ENCODE results near the gene SMYD3. TPM values are rescaled to one million over a fixed set of nuclear protein-coding genes. Genes with fewer than 3 reads are reported as not detected.

Gene SMYD3
- total and polyA plus RNA-seq, 2 of the 13 experiments (the other 11 are each of a cell fraction or from before 2014, with no cell fraction given), result 27.7 to 35.8 TPM

DNA sequence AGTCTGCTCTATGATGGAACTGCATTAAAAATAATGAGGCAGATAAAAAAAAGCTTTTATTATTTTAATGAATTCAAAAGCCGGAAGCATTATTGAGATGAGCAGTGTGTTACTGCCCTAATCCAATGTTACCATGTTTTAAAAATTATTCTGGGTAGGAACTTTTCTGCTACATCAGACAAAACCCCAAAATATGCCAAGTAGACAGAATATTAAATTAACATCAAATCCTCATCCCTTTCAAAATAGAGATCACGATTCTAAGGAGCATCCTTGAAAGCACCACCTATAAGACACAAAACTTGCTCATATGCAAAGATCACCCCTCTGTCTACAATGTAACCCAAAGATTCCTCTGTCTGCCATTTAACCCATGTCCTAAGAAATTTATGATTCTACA is 357.5 kb downstream of the SMYD3 start (continued):
- no peak for TF ChIP-seq ZNF782 (CRISPR knock-in tag; IDR thresholded peaks at IDR 0.05; ENCODE audit: borderline replicate concordance)

DNA sequence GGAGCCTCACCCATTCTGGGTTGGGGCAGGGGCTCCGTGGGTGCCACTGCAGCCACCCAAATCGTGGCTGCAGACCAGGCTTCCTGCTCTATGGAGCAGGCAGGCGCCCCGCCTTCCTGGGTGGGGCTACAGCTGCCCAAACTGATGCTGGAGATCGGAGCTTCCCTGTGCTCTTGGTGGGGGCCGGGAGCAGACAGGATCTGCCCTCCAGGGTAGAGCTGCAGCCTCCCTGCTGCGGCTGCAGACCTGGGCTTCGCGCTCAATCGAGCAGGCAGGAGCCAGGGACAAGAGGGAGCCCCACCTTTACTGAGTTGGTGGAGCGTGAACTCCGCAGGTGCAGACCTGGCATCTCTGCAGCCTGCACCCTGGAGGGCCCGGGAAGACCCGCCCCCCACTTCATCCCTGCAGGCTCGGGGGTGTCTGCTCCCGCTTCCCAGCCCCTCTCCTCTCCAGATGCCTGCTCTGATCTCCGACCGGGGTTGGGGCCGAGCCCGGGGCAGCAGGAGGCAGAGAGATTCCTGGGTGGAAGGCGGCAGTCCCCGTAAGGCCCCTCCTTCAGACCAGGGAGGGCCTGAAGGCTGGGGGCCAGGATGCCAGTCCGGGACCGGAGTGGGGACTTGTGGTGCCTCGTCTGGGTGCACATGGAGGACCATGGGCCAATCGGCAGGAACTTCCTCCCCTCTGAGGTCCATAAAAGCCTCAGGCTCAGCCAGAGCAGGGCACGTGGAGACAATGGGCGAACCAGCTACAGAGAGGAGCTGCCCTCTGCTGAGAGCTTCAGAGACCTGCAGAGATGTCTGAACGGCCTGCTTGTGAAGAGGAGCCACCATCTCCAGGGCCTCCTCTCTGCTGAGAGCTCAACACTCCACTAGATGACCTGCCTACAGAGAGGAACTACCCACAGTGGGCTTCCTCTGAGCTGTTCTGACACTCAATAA is 359.3 kb downstream of the SMYD3 start:
- Histone ChIP-seq H2AFZ (ENCODE audit: low read length) (no peak overlapping the region), H3K27me3 (ENCODE audit: control insufficient read depth in 1 of 2, insufficient read depth in 2 of 2, low read length in 2 of 2) (no peaks in the 10 kb centered on the region), H3K79me2 (ENCODE audit: insufficient read depth, low read length) (no peaks in the 10 kb centered on the region), H3K4me1 (ENCODE audit: insufficient read depth, low read length) (no peaks in the 10 kb centered on the region), H4K20me1 (ENCODE audit: insufficient read depth, low read length) (no peaks in the 10 kb centered on the region), H3K4me3 (replicated peaks in 1 of 3; ENCODE audit: insufficient read depth in 1 of 3, low read depth in 2 of 3, low read length in 3 of 3) (no peak overlapping the region), H3K9me3 (ENCODE audit: low read length) (no peaks in the 10 kb centered on the region), H3K27ac (ENCODE audit: extremely low read length, insufficient read depth, low read length) (no peak overlapping the region), H3K4me2 (ENCODE audit: low read depth, low read length) (no peak overlapping the region), H3K9ac (ENCODE audit: insufficient read depth, low read depth, low read length) (no peak overlapping the region), H3K36me3 (replicated peaks in 1 of 2; ENCODE audit: control insufficient read depth in 1 of 2, insufficient read depth in 2 of 2, low read length in 2 of 2) (no peaks in the 10 kb centered on the region)
- intact Hi-C loops (cut with micrococcal nuclease; ENCODE audit: unreplicated experiment) (no loop called here), in situ Hi-C loops (cut with HindIII; ENCODE audit: extremely low pct_ligation_motif_present, low pct_unique_long_range_greater_than_20kb) (no loop called here)
- POLR2A ChIA-PET, result no interaction called here
- no TSS peak for BruUV-seq (replicated peaks)
- ATAC-seq (peak; percentile 52; the same call in 2 of the 3 replicates), FAIRE-seq (no peak), DNase-seq (ENCODE audit: low spot score) (no peak)
- WGBS (ENCODE audit: low lambda C conversion rate), result 84% methylated on average over 11 of the region's 29 CpGs
- CTCF ChIA-PET (ENCODE audit: low intra/inter-chr PET ratio, low total read pairs), result no interaction called here
- TF ChIP-seq SETDB1 (CRISPR knock-in tag; IDR thresholded peaks at IDR 0.05; ENCODE audit: borderline replicate concordance) (no peak), XRCC5 (optimal IDR thresholded peaks at IDR 0.05; ENCODE audit: low read length) (no peak), ZNF747 (CRISPR knock-in tag; IDR thresholded peaks at IDR 0.05; ENCODE audit: borderline replicate concordance) (no peak), ZNF382 (CRISPR knock-in tag; IDR thresholded peaks at IDR 0.05; ENCODE audit: borderline replicate concordance) (no peak), GATAD2A (CRISPR knock-in tag; IDR thresholded peaks at IDR 0.05) (no peak), NR2F1 (CRISPR knock-in tag; IDR thresholded peaks at IDR 0.05) (no peak), TAF15 (IDR thresholded peaks at IDR 0.05; ENCODE audit: low read depth, low read length, poor library complexity, severe bottlenecking) (no peak), FOXJ3 (CRISPR knock-in tag; IDR thresholded peaks at IDR 0.05; ENCODE audit: borderline replicate concordance) (no peak), AHR (CRISPR knock-in tag; IDR thresholded peaks at IDR 0.05) (no peak), STAG1 (CRISPR knock-in tag; IDR thresholded peaks at IDR 0.05) (peak; percentile 22; the same call in 1 of the 2 replicates), ZNF547 (CRISPR knock-in tag; IDR thresholded peaks at IDR 0.05) (no peak), ZNF674 (CRISPR knock-in tag; IDR thresholded peaks at IDR 0.05; ENCODE audit: low read depth) (no peak)
- TF ChIP-seq, protein P1, sequence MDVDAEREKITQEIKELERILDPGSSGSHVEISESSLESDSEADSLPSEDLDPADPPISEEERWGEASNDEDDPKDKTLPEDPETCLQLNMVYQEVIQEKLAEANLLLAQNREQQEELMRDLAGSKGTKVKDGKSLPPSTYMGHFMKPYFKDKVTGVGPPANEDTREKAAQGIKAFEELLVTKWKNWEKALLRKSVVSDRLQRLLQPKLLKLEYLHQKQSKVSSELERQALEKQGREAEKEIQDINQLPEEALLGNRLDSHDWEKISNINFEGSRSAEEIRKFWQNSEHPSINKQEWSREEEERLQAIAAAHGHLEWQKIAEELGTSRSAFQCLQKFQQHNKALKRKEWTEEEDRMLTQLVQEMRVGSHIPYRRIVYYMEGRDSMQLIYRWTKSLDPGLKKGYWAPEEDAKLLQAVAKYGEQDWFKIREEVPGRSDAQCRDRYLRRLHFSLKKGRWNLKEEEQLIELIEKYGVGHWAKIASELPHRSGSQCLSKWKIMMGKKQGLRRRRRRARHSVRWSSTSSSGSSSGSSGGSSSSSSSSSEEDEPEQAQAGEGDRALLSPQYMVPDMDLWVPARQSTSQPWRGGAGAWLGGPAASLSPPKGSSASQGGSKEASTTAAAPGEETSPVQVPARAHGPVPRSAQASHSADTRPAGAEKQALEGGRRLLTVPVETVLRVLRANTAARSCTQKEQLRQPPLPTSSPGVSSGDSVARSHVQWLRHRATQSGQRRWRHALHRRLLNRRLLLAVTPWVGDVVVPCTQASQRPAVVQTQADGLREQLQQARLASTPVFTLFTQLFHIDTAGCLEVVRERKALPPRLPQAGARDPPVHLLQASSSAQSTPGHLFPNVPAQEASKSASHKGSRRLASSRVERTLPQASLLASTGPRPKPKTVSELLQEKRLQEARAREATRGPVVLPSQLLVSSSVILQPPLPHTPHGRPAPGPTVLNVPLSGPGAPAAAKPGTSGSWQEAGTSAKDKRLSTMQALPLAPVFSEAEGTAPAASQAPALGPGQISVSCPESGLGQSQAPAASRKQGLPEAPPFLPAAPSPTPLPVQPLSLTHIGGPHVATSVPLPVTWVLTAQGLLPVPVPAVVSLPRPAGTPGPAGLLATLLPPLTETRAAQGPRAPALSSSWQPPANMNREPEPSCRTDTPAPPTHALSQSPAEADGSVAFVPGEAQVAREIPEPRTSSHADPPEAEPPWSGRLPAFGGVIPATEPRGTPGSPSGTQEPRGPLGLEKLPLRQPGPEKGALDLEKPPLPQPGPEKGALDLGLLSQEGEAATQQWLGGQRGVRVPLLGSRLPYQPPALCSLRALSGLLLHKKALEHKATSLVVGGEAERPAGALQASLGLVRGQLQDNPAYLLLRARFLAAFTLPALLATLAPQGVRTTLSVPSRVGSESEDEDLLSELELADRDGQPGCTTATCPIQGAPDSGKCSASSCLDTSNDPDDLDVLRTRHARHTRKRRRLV (CRISPR knock-in tag; IDR thresholded peaks at IDR 0.05), result no peak
- TF ChIP-seq, protein P2, sequence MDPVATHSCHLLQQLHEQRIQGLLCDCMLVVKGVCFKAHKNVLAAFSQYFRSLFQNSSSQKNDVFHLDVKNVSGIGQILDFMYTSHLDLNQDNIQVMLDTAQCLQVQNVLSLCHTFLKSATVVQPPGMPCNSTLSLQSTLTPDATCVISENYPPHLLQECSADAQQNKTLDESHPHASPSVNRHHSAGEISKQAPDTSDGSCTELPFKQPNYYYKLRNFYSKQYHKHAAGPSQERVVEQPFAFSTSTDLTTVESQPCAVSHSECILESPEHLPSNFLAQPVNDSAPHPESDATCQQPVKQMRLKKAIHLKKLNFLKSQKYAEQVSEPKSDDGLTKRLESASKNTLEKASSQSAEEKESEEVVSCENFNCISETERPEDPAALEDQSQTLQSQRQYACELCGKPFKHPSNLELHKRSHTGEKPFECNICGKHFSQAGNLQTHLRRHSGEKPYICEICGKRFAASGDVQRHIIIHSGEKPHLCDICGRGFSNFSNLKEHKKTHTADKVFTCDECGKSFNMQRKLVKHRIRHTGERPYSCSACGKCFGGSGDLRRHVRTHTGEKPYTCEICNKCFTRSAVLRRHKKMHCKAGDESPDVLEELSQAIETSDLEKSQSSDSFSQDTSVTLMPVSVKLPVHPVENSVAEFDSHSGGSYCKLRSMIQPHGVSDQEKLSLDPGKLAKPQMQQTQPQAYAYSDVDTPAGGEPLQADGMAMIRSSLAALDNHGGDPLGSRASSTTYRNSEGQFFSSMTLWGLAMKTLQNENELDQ (CRISPR knock-in tag; IDR thresholded peaks at IDR 0.05; ENCODE audit: borderline replicate concordance), result no peak
